Bronchial epithelial cell (primary cell): ENCODE measurements around the gene CYGB. TPM values are rescaled to one million over a fixed set of nuclear protein-coding genes. Genes with fewer than 3 reads are reported as not detected.

Experiments used
- DNase-seq: peaks from one replicate; pipeline ENCODE4 v3.0.0-alpha.2; 2010; ENCODE audit warnings: low read depth
- FAIRE-seq: peaks from 2 replicates; lab custom pipeline; 2011; peaks lifted over from hg19 to GRCh38; lab: Jason Lieb, UNC
- H3K27me3 ChIP-seq: 2 replicates; pipeline ENCODE4 v1.5.1; 2011; ENCODE audit warnings: low read length; ENCODE audit not compliant: control insufficient read depth, insufficient read depth
- H3K36me3 ChIP-seq: 2 replicates; pipeline ENCODE4 v1.5.1; 2011; ENCODE audit warnings: low read length; ENCODE audit not compliant: control insufficient read depth, insufficient read depth
- H3K4me3 ChIP-seq: 2 replicates; pipeline ENCODE4 v1.5.1; 2011; ENCODE audit warnings: mild to moderate bottlenecking, low read depth, low read length, control low read depth
- total RNA-seq: library from RNA; depleted of rRNA; stranded (reverse); fragments of >200 nt; gene quantifications from 2 replicates; pipeline ENCODE4 v1.2.1, GENCODE V29; 2014
- TF ChIP-seq, protein P1 (sequence below): IDR thresholded peaks from 2 replicates; pipeline ENCODE4 v1.5.1; 2011; ENCODE audit warnings: mild to moderate bottlenecking, moderate library complexity, low read length, control low read depth, inconsistent platforms; ENCODE audit not compliant: insufficient read depth, severe bottlenecking

CYGB gene
- total RNA-seq, 1 donor from 2014 or later = 2.1 TPM

- no peak for FAIRE-seq
- H3K36me3 ChIP-seq = no peaks in the 10 kb centered on the region
- TF ChIP-seq, protein P1, sequence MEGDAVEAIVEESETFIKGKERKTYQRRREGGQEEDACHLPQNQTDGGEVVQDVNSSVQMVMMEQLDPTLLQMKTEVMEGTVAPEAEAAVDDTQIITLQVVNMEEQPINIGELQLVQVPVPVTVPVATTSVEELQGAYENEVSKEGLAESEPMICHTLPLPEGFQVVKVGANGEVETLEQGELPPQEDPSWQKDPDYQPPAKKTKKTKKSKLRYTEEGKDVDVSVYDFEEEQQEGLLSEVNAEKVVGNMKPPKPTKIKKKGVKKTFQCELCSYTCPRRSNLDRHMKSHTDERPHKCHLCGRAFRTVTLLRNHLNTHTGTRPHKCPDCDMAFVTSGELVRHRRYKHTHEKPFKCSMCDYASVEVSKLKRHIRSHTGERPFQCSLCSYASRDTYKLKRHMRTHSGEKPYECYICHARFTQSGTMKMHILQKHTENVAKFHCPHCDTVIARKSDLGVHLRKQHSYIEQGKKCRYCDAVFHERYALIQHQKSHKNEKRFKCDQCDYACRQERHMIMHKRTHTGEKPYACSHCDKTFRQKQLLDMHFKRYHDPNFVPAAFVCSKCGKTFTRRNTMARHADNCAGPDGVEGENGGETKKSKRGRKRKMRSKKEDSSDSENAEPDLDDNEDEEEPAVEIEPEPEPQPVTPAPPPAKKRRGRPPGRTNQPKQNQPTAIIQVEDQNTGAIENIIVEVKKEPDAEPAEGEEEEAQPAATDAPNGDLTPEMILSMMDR = no peak
- no peaks in the 10 kb centered on the region for H3K27me3 ChIP-seq
- no peak overlapping the region for H3K4me3 ChIP-seq
- DNase-seq = no peak
Observed at GRCh38 chr17:76538941-76539570, 1.5 kb upstream of the CYGB start.

DNA sequence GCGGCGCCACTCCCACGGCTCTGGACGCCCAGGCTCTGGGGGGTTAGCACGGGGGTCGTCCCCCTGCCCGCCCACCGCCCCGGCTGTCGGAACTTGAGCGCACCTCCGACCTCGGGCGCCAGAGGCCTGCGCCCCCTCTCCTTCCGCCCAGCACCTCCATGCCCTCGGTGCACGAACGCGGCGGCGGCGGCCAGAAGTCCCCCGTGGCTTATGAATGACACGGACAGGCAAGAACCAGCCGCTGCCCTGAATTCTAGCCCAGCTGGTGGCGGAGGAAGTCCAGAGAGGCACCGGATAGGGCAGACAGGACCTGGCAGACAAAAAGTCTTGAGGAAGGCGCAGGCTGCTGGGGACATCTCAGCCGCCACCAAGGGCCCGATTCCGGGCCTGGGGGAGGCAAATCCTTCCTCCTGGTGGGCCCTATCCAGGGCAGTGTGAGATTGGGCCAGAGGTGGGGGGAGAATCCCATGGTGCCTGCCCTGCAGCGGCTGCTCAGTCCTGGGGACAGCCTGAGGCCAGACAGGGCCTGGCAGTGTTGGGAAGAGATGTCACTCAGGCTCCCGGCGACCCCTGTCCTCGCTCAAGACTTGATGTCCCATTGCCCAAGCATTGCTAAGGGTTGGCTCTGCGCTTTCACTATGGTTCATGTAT, 897 bp upstream of the CYGB start:
- TF ChIP-seq, protein P1 = no peak
- Histone ChIP-seq H3K4me3 (peak overlapping the region; percentile 30), H3K36me3 (no peaks in the 10 kb centered on the region), H3K27me3 (no peaks in the 10 kb centered on the region)
- FAIRE-seq (no peak), DNase-seq (no peak)

DNA sequence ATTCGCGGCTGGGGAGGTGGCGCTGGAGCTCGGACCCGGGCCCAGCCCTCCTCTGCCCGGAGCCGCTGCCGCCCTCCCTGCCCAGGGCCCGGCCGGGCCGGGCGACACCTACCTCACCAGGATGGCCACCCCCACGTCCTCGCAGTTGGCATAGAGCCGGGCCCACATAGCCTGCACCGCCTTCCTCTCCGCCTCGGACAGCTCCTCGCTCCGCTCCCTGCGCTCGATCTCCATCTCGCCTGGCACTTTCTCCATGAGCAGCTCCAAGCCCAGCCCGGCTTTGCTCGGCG, 276 bp downstream of the CYGB start:
- TF ChIP-seq, protein P1 = no peak
- H3K27me3 ChIP-seq = no peaks in the 10 kb centered on the region

DNA sequence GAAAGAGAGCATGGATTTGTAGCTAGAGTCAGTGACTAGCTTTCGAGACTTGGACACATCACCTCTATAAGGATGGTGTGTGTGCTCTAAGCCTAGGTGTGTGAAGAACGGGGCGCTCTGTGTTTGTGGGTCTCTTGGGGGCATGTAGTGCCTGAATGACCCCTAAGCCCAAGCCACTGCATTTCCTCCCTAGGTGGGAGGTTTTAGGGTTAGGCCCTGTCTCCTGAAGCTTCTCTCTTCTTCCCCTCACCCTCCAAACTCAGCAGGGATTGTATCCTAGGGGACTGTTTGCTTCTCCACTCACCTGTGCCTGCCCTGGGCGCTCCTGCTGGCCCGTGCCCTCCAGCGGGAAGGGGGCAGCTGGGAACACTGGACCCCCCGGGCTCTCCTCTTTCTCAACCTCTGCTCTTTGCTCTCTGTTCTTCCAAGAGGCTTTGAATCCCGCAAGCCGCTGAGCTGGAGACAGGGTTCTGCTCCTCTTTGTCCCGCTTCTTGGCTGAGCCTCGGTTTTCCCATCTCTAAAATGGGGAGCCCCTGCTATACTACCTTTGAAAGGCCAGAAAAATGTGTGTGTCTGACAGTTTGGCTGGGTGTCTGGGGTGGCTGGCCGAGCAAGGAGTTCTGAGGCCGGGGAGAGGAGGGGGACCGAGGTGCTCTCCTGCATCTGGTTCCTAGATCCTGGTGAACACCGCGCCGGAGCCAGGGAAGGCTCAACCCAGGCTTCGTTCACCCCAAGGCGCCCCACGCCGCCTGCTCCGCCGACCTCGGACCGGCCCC, 810 bp downstream of the CYGB start:
- TF ChIP-seq, protein P1 = no peak
- Histone ChIP-seq H3K27me3 (no peaks in the 10 kb centered on the region), H3K36me3 (no peaks in the 10 kb centered on the region), H3K4me3 (peak overlapping the region; percentile 30)
- DNase-seq = no peak
- no peak for FAIRE-seq

More for the DNA sequence above, 276 bp downstream of the CYGB start:
- Histone ChIP-seq H3K4me3 (peak overlapping the region; percentile 30), H3K36me3 (no peaks in the 10 kb centered on the region)
- DNase-seq (no peak), FAIRE-seq (no peak)

DNA sequence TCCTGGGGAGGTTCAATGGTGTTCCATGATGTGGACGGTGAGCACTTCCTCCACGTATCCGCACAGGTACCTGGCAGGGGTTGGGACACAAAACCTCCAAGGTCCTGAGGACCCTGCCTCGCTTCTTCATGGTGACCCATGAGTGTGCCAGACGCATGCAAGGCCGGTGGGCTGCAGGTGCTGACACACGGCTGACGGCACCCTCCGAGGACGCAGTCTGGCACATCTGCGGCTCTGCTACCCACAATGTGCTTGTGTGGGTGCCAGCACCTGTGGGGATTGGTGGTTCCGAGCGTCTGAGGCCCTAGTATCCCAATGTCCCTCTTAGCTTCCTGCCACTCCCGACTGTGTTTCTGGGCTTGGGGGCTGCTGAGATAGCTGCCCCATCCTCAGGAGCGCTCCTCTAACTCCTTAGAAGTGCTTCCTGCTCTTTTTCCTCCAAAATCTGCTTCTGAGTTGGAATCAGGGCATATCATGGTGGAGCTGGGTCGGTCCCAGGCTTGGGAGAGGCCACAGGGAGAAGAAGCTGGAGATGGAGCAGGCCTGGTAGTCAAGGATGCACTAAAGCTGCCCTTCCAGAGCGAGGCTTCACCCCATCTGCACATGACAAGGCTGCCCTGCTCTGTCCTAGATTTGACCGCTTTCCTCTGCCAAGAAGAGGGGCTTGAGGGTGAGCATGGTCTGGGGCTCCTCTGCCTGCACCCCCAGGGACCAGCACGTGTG, 1.6 kb downstream of the CYGB start:
- Histone ChIP-seq H3K27me3 (no peaks in the 10 kb centered on the region), H3K4me3 (no peak overlapping the region), H3K36me3 (no peaks in the 10 kb centered on the region)
- FAIRE-seq (no peak), DNase-seq (no peak)
- TF ChIP-seq, protein P1 = no peak
